Measurements from ENCODE around the gene USP35.

GRCh38 chr11:78224506-78224905 lies 35.8 kb downstream of the USP35 start:
- TF ChIP-seq CTCF (IDR thresholded peaks at IDR 0.05) (no peak), EZH2 (IDR thresholded peaks at IDR 0.05; ENCODE audit: borderline replicate concordance, insufficient read depth, low read depth, low read length, poor library complexity, severe bottlenecking) (no peak)
